Endothelial cell of umbilical vein (primary cell): ENCODE measurements around the gene RAB31. TPM values are rescaled to one million over a fixed set of nuclear protein-coding genes. Genes with fewer than 3 reads are reported as not detected.

Source experiments
- BruUV-seq: library from RNA; stranded (reverse); fragments of 400-500 nt; replicated peaks from 2 replicates; lab custom pipeline; 2021; lab: Mats Ljungman, UMichigan
- CTCF ChIA-PET: fragments of 300-600, 350-600 bp; sonication (Branson Sonifier 250); formaldehyde crosslinking; loops from one replicate; lab custom pipeline; 2021; ENCODE audit warnings: antibody characterized with exemption, inconsistent platforms; lab: Charles Lee
- POLR2A ChIA-PET: fragments of 300-600, 350-600 bp; sonication (Branson Sonifier 250); formaldehyde crosslinking; loops from one replicate; lab custom pipeline; 2021; ENCODE audit warnings: antibody characterized with exemption, inconsistent platforms; lab: Charles Lee
- DNase-seq: peaks from one replicate; pipeline ENCODE4 v3.0.0-alpha.2; 2011; ENCODE audit warnings: low read depth, low spot score
- FAIRE-seq: peaks from 2 replicates; lab custom pipeline; 2011; peaks lifted over from hg19 to GRCh38; lab: Jason Lieb, UNC
- H2AFZ ChIP-seq: 2 replicates; pipeline ENCODE4 v1.6.0; 2012; ENCODE audit warnings: low read depth, low read length, control low read depth, inconsistent platforms
- H3K27ac ChIP-seq: 2 replicates; pipeline ENCODE4 v1.5.1; 2011; ENCODE audit warnings: low read depth, mild to moderate bottlenecking, control low read depth, low read length, moderate library complexity; ENCODE audit not compliant: insufficient read depth
- H3K27me3 ChIP-seq, 2 experiments: 2 replicates each; pipeline versions ENCODE4 v1.6.0 to v1.6.1; 2011; ENCODE audit warnings: low read length in 2 of 2, mixed read lengths in 1 of 2; ENCODE audit not compliant: control insufficient read depth in 2 of 2, insufficient read depth in 2 of 2
- H3K36me3 ChIP-seq, 2 experiments: 2 replicates in 1 of 2; 3 replicates in 1 of 2; pipeline ENCODE4 v1.5.1; 2011; ENCODE audit warnings: low read length in 2 of 2, mild to moderate bottlenecking in 1 of 2, moderate library complexity in 1 of 2; ENCODE audit not compliant: control insufficient read depth in 2 of 2, insufficient read depth in 2 of 2; ENCODE audit errors: extremely low read depth in 1 of 2
- H3K4me1 ChIP-seq: 3 replicates; pipeline ENCODE4 v1.5.1; 2011; ENCODE audit warnings: mild to moderate bottlenecking, low read length; ENCODE audit not compliant: control insufficient read depth, insufficient read depth; ENCODE audit errors: extremely low read depth
- H3K4me2 ChIP-seq: 2 replicates; pipeline ENCODE4 v1.6.1; 2011; ENCODE audit warnings: low read length, control low read depth, mixed read lengths; ENCODE audit not compliant: insufficient read depth
- H3K4me3 ChIP-seq, 3 experiments: fragments of 200-600 bp in 1 of 3; sonication (generic), shearing (Covaris generic) in 1 of 3; replicated peaks in 1 of 3; 2 replicates each; pipeline ENCODE4 v1.5.1; 2011 to 2016; ENCODE audit warnings: control low read depth in 3 of 3, low read length in 3 of 3, mild to moderate bottlenecking in 2 of 3, inconsistent platforms in 1 of 3, low read depth in 1 of 3, moderate library complexity in 1 of 3; ENCODE audit not compliant: insufficient read depth in 1 of 3
- H3K79me2 ChIP-seq: 2 replicates; pipeline ENCODE4 v1.6.0; 2012; ENCODE audit warnings: low read length, inconsistent platforms; ENCODE audit not compliant: control insufficient read depth, insufficient read depth
- H3K9ac ChIP-seq: replicated peaks from 2 replicates; pipeline ENCODE3; 2011; ENCODE audit warnings: low read length, control low read depth; ENCODE audit not compliant: insufficient read depth; ENCODE audit errors: extremely low read depth
- H3K9me1 ChIP-seq: replicated peaks from 3 replicates; pipeline ENCODE4 v1.6.0; 2011; ENCODE audit warnings: mild to moderate bottlenecking, low read length; ENCODE audit not compliant: control insufficient read depth, insufficient read depth; ENCODE audit errors: extremely low read depth
- H3K9me3 ChIP-seq: replicated peaks from 2 replicates; pipeline ENCODE4 v1.5.1; 2012; ENCODE audit warnings: low read length, inconsistent platforms; ENCODE audit not compliant: control insufficient read depth, insufficient read depth
- H4K20me1 ChIP-seq: replicated peaks from 2 replicates; pipeline ENCODE3; 2011; ENCODE audit warnings: mild to moderate bottlenecking, low read length; ENCODE audit not compliant: control insufficient read depth, insufficient read depth; ENCODE audit errors: extremely low read depth
- CTCF ChIP-seq, 2 donors: IDR thresholded peaks; 1 replicate in 1 of 2; 2 replicates in 1 of 2; pipeline ENCODE4 v1.5.1; 2011; ENCODE audit warnings: low read length in 2 of 2, mild to moderate bottlenecking in 2 of 2, moderate library complexity in 2 of 2, control low read depth in 1 of 2, inconsistent platforms in 1 of 2, low read depth in 1 of 2; ENCODE audit not compliant: insufficient read depth in 1 of 2; ENCODE audit errors: extremely low read depth in 1 of 2
- EZH2 ChIP-seq: IDR thresholded peaks from 2 replicates; pipeline ENCODE4 v1.6.1; 2012; ENCODE audit warnings: borderline replicate concordance, low read depth, mild to moderate bottlenecking, moderate library complexity, low read length, inconsistent platforms; ENCODE audit not compliant: severe bottlenecking
- FOS ChIP-seq: IDR thresholded peaks from 2 replicates; pipeline ENCODE4 v1.6.1; 2011; ENCODE audit warnings: mild to moderate bottlenecking, low read length, moderate library complexity, borderline replicate concordance; ENCODE audit not compliant: insufficient read depth
- GATA2 ChIP-seq: IDR thresholded peaks from 2 replicates; pipeline ENCODE4 v1.7.0; 2011; ENCODE audit warnings: low read depth, mild to moderate bottlenecking, moderate library complexity, mixed read lengths, low read length; ENCODE audit not compliant: insufficient read length, insufficient read depth
- JUN ChIP-seq: IDR thresholded peaks from 2 replicates; pipeline ENCODE4 v1.6.1; 2011; ENCODE audit warnings: borderline replicate concordance, low read depth; ENCODE audit not compliant: insufficient read length, insufficient read depth
- MYC ChIP-seq: IDR thresholded peaks from one replicate; pipeline ENCODE4 v1.6.1; 2011; ENCODE audit warnings: mild to moderate bottlenecking, low read depth, low read length
- POLR2A ChIP-seq: IDR thresholded peaks from 2 replicates; pipeline ENCODE4 v1.6.1; 2012; ENCODE audit warnings: low read depth, mild to moderate bottlenecking, control low read depth, low read length
- POLR2AphosphoS5 ChIP-seq: IDR thresholded peaks from 2 replicates; pipeline ENCODE4 v1.6.1; 2012; ENCODE audit warnings: low read depth, mild to moderate bottlenecking, control low read depth, low read length, moderate library complexity; ENCODE audit not compliant: insufficient read depth
- dilution Hi-C: fragments of 300-500 bp; cut with MboI; formaldehyde crosslinking; loops from one replicate; pipeline ENCODE4 v1.15.0; 2019; ENCODE audit warnings: low sequenced_read_pairs; ENCODE audit not compliant: extremely low pct_ligation_motif_present
- intact Hi-C: fragments of 100-400 bp; cut with micrococcal nuclease; formaldehyde crosslinking; loops from one replicate; pipeline ENCODE4 v1.10.0; 2022
- polyA plus RNA-seq, 4 experiments: library from polyadenylated mRNA; depleted of rRNA in 3 of 4; stranded (reverse) in 3 of 4; unstranded in 1 of 4; fragments of >200 nt; gene quantifications; 2 replicates each; pipeline versions ENCODE4 v1.2.1 to v1.2.3, GENCODE V29; 2011 to 2012; ENCODE audit warnings: missing spikeins in 1 of 4
- total RNA-seq: library from RNA; stranded (reverse); gene quantifications from 2 replicates; pipeline ENCODE4 v1.2.3, GENCODE V29; 2021
- TF ChIP-seq, protein P1 (sequence below): IDR thresholded peaks from 2 replicates; pipeline ENCODE4 v1.6.1; 2011; ENCODE audit not compliant: insufficient read depth, insufficient read length

Gene RAB31
- total and polyA plus RNA-seq, 2 donors (not counting 3 experiments of a cell fraction or from before 2014, with no cell fraction given), result 30.5 TPM

- Histone ChIP-seq H4K20me1 (no peaks in the 10 kb centered on the region), H3K4me3 (no peak overlapping the region), H3K27ac (no peak overlapping the region), H3K9ac (no peak overlapping the region), H3K9me1 (no peaks in the 10 kb centered on the region), H3K4me1 (no peaks in the 10 kb centered on the region), H3K79me2 (no peaks in the 10 kb centered on the region), H3K27me3 (no peaks in the 10 kb centered on the region), H3K4me2 (no peak overlapping the region), H3K36me3 (no peaks in the 10 kb centered on the region), H2AFZ (no peak overlapping the region), H3K9me3 (no peaks in the 10 kb centered on the region)
- DNase-seq, result no peak
- dilution Hi-C loops (no loop called here), intact Hi-C loops (no loop called here)
- TF ChIP-seq, protein P1, sequence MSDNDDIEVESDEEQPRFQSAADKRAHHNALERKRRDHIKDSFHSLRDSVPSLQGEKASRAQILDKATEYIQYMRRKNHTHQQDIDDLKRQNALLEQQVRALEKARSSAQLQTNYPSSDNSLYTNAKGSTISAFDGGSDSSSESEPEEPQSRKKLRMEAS, result no peak
- TF ChIP-seq EZH2, result no peak
- TF ChIP-seq GATA2, result no peak
- no peak for TF ChIP-seq FOS
- TF ChIP-seq POLR2A, result no peak
- no peak for TF ChIP-seq JUN
- TF ChIP-seq MYC, result no peak
- TF ChIP-seq CTCF (IDR thresholded peaks at IDR 0.05; ENCODE audit: extremely low read depth in 1 of 2, insufficient read depth in 1 of 2, low read depth in 1 of 2, low read length in 2 of 2), result no peak
- TF ChIP-seq POLR2AphosphoS5, result no peak
- POLR2A ChIA-PET, result no interaction called here
- no peak for FAIRE-seq
- CTCF ChIA-PET, result interaction anchor here (0.9 to 1.8 kb wide), 2 partner anchors 10 to 15 kb away, joined by 3 to 10 read pairs; no protein-coding TSS in a partner anchor
- BruUV-seq, result no TSS peak
Measured at GRCh38 chr18:9835825-9836224, 127.7 kb downstream of the RAB31 start.
